ENCODE results near the gene DGAT2. TPM values are rescaled to one million over a fixed set of nuclear protein-coding genes. Genes with fewer than 3 reads are reported as not detected.
"Not testable (repeated sequence)": the region's sequence is repeated elsewhere in the genome, so short reads cannot be mapped to it uniquely, and the experiment has no call there.

DGAT2 gene
- total RNA-seq, 2 experiments from 2014 or later: 0.65 to 0.86 TPM

DNA sequence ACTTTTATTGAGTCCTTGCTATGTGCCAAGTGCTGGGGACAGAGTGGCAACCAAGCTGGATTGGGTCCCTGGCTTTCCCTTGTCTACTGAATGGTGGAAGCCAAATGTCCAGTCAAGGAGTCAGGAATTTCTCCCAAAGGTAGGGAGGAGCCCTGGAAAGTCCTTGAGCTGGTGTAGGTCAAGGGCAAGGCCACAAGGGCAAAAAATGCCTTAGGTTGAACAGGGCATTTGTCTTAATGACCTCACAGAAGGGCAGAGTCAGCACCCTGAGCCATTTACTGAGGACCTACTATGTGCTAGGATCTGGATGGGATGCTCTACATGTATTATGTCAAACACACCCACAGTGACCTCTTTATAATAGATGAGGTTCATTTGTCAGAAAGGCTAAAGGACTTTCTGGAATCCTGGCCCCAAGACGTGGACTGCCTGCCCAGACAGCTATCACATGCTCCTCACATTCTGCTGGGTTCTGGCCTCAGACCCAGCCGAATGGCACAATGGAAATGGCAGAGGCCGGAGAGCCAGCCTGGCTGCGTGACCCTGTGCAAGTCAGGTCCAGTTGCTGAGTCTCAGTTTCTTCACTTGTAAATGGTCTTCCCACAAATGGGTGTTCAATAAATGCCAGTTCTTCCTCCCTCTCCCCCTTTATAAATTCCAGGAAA, 33.3 kb upstream of the DGAT2 start:
- H3K27me3 Mint-ChIP-seq: peaks cover 16% of the 10 kb centered on the region
- POLR2A ChIA-PET: no interaction called here

GRCh38 chr11:75737314-75737713, 31.3 kb upstream of the DGAT2 start:
- Mint-ChIP-seq H3K27ac (no peak overlapping the region), H3K4me3 (no peak overlapping the region), H3K27me3 (peaks cover 20% of the 10 kb centered on the region), H3K4me1 (peaks cover 3% of the 10 kb centered on the region), H3K9me3 (no peaks in the 10 kb centered on the region), H3K36me3 (no peaks in the 10 kb centered on the region)
- ATAC-seq (ENCODE audit: low read depth) (no peak), DNase-seq (no peak)
- POLR2A ChIA-PET: no interaction called here

More for the DNA sequence above, 33.3 kb upstream of the DGAT2 start:
- no peaks in the 10 kb centered on the region for H3K36me3 Mint-ChIP-seq
- no peak overlapping the region for H3K27ac Mint-ChIP-seq
- ATAC-seq (ENCODE audit: low read depth) (no peak), DNase-seq (no peak)
- H3K4me3 Mint-ChIP-seq: no peak overlapping the region
- peaks cover 3% of the 10 kb centered on the region for H3K4me1 Mint-ChIP-seq
- H3K9me3 Mint-ChIP-seq: no peaks in the 10 kb centered on the region

DNA sequence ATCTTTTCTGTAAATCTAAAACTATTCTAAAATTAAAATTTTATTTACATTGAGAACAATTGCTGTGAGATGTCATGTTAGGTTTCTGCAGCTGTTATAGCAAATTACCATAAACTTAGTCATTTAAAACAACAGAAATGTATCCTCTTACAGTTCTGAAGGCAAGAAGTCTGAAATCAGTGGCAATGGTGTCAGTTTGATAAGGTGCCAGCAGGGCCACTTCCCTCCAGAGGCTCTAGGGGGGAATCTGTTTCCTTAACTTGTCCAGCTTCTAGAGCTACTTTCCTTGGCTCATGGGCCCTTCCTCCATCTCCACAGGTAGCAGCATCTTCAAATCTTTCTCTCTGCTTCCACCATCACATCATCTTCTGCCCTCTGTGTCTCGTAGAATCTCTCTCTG, 27.9 kb upstream of the DGAT2 start:
- H3K9me3 Mint-ChIP-seq: no peaks in the 10 kb centered on the region
- POLR2A ChIA-PET: no interaction called here
- ATAC-seq (ENCODE audit: low read depth): no peak
- H3K27me3 Mint-ChIP-seq: peaks cover 34% of the 10 kb centered on the region
- no peak overlapping the region for H3K27ac Mint-ChIP-seq
- no peaks in the 10 kb centered on the region for H3K36me3 Mint-ChIP-seq
- no peak overlapping the region for H3K4me3 Mint-ChIP-seq
- no peaks in the 10 kb centered on the region for H3K4me1 Mint-ChIP-seq
- no peak for DNase-seq

DNA sequence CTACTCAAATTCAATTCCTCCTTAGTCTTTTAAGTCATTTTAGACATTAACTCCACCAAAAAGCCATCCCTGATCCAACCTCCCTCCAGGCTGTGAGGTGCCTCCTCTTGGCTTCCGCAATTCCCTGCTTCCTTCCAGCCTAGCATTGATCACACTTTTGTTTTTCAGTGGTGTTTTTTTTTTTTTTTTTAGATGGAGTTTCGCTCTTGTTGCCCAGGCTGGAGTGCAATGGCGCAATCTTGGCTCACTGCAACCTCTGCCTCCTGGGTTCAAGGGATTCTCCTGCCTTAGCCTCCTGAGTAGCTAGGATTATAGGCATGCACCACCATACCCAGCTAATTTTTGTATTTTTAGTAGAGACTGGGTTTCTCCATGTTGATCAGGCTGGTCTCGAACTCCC, 25.4 kb upstream of the DGAT2 start:
- not testable (repeated sequence) for H3K36me3 Mint-ChIP-seq; ATAC-seq (ENCODE audit: low read depth); H3K4me3 Mint-ChIP-seq; H3K9me3 Mint-ChIP-seq; H3K27ac Mint-ChIP-seq; DNase-seq; H3K4me1 Mint-ChIP-seq
- H3K27me3 Mint-ChIP-seq: peaks cover 43% of the 10 kb centered on the region
- POLR2A ChIA-PET: interaction anchor here (0.6 kb wide), 1 partner anchor 122 kb away, joined by 3 read pairs; no protein-coding TSS in a partner anchor

GRCh38 chr11:75743711-75744563, 24.6 kb upstream of the DGAT2 start:
- POLR2A ChIA-PET: no interaction called here
- Mint-ChIP-seq H3K9me3 (no peaks in the 10 kb centered on the region), H3K4me1 (no peaks in the 10 kb centered on the region), H3K36me3 (no peaks in the 10 kb centered on the region), H3K27me3 (peaks cover 41% of the 10 kb centered on the region), H3K4me3 (no peak overlapping the region), H3K27ac (no peak overlapping the region)
- no peak for DNase-seq
- no peak for ATAC-seq (ENCODE audit: low read depth)

- no peaks in the 10 kb centered on the region for H3K9me3 Mint-ChIP-seq
- ATAC-seq (ENCODE audit: low read depth): no peak
- H3K27me3 Mint-ChIP-seq: peaks cover 33% of the 10 kb centered on the region
- H3K36me3 Mint-ChIP-seq: no peaks in the 10 kb centered on the region
- POLR2A ChIA-PET: no interaction called here
- DNase-seq: no peak
- H3K27ac Mint-ChIP-seq: no peak overlapping the region
- H3K4me1 Mint-ChIP-seq: no peaks in the 10 kb centered on the region
- no peak overlapping the region for H3K4me3 Mint-ChIP-seq
Measured at GRCh38 chr11:75745807-75746206, 22.8 kb upstream of the DGAT2 start.

GRCh38 chr11:75748729-75749273, 19.8 kb upstream of the DGAT2 start:
- peaks cover 30% of the 10 kb centered on the region for H3K27me3 Mint-ChIP-seq
- H3K4me3 Mint-ChIP-seq; H3K27ac Mint-ChIP-seq; POLR2A ChIA-PET; H3K4me1 Mint-ChIP-seq; H3K9me3 Mint-ChIP-seq; H3K36me3 Mint-ChIP-seq; ATAC-seq (ENCODE audit: low read depth); DNase-seq: not testable (repeated sequence)

GRCh38 chr11:75754933-75755332, 13.6 kb upstream of the DGAT2 start:
- H3K9me3 Mint-ChIP-seq; H3K36me3 Mint-ChIP-seq; H3K27ac Mint-ChIP-seq; DNase-seq; H3K4me3 Mint-ChIP-seq; H3K4me1 Mint-ChIP-seq; ATAC-seq (ENCODE audit: low read depth); POLR2A ChIA-PET: not testable (repeated sequence)
- peaks cover 24% of the 10 kb centered on the region for H3K27me3 Mint-ChIP-seq

DNA sequence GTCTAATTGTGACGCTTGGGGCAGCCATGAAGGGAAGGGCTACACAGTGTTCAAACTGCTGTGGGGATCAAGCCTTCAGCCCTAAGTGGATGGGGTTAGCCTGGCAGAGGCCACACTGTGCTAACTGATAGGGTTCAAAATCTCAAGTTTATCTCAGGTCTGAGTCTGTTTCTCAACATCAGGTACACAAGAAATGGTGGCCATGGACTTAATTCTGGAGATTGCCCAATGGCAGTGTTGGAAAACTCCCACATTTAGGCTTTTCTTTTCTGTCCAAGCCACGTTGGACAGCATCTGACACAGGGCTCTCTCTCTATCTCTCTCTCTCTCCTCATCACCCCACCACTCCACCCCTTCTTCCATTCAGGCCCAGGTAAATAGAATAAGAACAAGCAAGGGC, 10.9 kb upstream of the DGAT2 start:
- Mint-ChIP-seq H3K4me3 (no peak overlapping the region), H3K36me3 (no peaks in the 10 kb centered on the region), H3K27ac (no peak overlapping the region), H3K4me1 (peaks cover 5% of the 10 kb centered on the region), H3K27me3 (peaks cover 24% of the 10 kb centered on the region), H3K9me3 (no peaks in the 10 kb centered on the region)
- ATAC-seq (ENCODE audit: low read depth): no peak
- POLR2A ChIA-PET: no interaction called here
- no peak for DNase-seq

DNA sequence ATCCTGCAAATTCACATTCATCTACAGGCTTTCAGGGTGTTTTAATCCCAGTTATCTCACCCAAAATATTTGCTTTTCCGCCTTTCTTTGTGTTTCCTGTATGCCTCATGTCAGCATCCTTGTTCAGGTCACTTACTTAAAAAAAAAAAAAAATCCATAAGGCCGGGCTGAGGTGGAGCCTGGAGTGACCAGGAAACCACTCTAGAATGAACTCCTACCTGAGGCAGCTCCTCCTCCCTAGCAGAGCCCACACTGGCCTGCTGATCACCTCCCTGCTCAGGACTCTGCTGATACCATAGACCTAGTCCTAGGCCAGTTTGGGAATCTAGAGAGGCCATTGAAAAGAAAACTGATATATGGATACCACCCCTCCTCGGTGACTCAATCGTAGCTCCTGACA, 8.7 kb upstream of the DGAT2 start:
- Mint-ChIP-seq H3K27me3 (peaks cover 22% of the 10 kb centered on the region), H3K36me3 (no peaks in the 10 kb centered on the region), H3K27ac (no peak overlapping the region), H3K4me3 (no peak overlapping the region), H3K9me3 (no peaks in the 10 kb centered on the region), H3K4me1 (peaks cover 7% of the 10 kb centered on the region)
- ATAC-seq (ENCODE audit: low read depth): no peak
- POLR2A ChIA-PET: no interaction called here
- no peak for DNase-seq

DNA sequence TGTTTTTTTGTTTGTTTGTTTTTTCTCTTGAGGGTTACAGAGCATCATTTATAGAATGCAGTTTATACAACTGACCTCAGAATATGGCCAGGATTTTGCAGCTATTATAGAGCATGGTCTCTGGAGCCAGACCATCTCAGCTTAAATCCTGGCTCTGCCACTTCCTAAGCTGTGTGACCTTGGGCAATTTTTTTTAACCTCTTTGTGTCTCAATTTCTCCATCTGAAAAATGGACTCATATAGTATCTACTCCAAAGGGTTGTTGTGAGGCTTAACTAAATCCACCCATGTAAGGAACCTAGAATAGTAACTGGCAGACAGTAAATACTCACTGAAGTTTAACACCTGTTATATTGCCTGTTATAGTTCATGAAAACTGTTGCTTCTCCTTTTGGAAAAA, 8.3 kb upstream of the DGAT2 start:
- Mint-ChIP-seq H3K36me3 (no peaks in the 10 kb centered on the region), H3K9me3 (no peaks in the 10 kb centered on the region), H3K27me3 (peaks cover 22% of the 10 kb centered on the region), H3K4me3 (no peak overlapping the region), H3K4me1 (peaks cover 6% of the 10 kb centered on the region), H3K27ac (no peak overlapping the region)
- ATAC-seq (ENCODE audit: low read depth) (no peak), DNase-seq (no peak)
- POLR2A ChIA-PET: no interaction called here

DNA sequence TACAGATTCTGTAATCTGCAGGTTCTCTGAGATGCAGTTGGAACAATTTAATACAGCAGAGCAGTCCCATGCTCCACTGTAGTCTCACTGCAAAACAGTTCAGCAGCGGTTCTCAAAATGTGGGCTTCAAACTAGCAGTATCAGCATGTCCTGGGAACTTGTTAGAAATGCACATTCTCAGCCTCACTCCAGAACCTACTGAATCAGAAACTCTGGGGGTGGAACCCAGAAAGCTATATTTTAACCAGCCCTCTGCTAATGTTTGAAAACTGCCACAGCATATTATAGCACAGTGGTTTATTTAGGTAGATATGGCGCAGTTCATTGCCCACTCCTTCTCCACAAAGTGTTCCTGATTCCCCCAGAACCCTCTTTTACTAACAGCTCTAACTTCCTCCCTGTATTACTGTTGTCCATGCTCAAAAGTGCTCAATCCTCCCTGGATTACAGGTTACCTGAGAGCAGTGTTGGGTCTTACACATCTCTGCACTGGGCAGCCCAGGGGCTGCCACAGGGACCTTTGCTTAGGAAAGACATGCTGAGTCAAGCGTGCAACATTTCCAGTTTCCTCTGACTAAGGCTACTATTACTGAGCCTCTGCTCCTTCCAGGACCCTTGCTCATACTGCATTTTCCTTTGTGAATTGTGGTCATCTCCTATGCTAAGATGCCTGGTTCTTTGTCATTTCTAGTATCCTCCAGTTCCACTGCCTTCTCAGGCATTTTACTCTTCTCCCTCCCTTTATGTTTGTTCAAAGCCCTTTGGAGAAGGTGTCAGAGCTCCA, 7.7 kb upstream of the DGAT2 start:
- ATAC-seq (ENCODE audit: low read depth): no peak
- H3K36me3 Mint-ChIP-seq: no peaks in the 10 kb centered on the region
- no peak overlapping the region for H3K27ac Mint-ChIP-seq
- H3K4me1 Mint-ChIP-seq: peaks cover 3% of the 10 kb centered on the region
- no peak for DNase-seq
- H3K27me3 Mint-ChIP-seq: peaks cover 17% of the 10 kb centered on the region
- H3K9me3 Mint-ChIP-seq: no peaks in the 10 kb centered on the region
- POLR2A ChIA-PET: no interaction called here
- no peak overlapping the region for H3K4me3 Mint-ChIP-seq

GRCh38 chr11:75762158-75762557, 6.4 kb upstream of the DGAT2 start:
- POLR2A ChIA-PET: no interaction called here
- DNase-seq (no peak), ATAC-seq (ENCODE audit: low read depth) (no peak)
- Mint-ChIP-seq H3K27me3 (peaks cover 13% of the 10 kb centered on the region), H3K27ac (no peak overlapping the region), H3K4me1 (peaks cover 8% of the 10 kb centered on the region), H3K36me3 (no peaks in the 10 kb centered on the region), H3K4me3 (no peak overlapping the region), H3K9me3 (no peaks in the 10 kb centered on the region)

Measured in activated naive CD8-positive, alpha-beta T cell treated with anti-CD3 and anti-CD28 coated beads, Interleukin-2, amount 10 ng/mL, durations not matched to agents 7 days and 5 days (primary cell).